Glutamatergic neuron (in vitro differentiated cells): ENCODE measurements around the gene PSORS1C2. TPM values are rescaled to one million over a fixed set of nuclear protein-coding genes. Genes with fewer than 3 reads are reported as not detected.

ENCODE experiments used
- DNase-seq: peaks from one replicate; pipeline ENCODE4 v3.0.0; 2022
- H3K27ac Mint-ChIP-seq: one replicate; pipeline ENCODE4 v1.8.0; 2020; ENCODE audit warnings: mild to moderate bottlenecking, mixed read lengths, inconsistent platforms; ENCODE audit not compliant: unreplicated experiment
- H3K27me3 Mint-ChIP-seq: one replicate; pipeline ENCODE4 v1.8.0; 2020; ENCODE audit warnings: mild to moderate bottlenecking, moderate library complexity, mixed read lengths, inconsistent platforms; ENCODE audit not compliant: unreplicated experiment
- H3K36me3 Mint-ChIP-seq: one replicate; pipeline ENCODE4 v1.8.0; 2020; ENCODE audit warnings: mild to moderate bottlenecking, mixed read lengths, inconsistent platforms; ENCODE audit not compliant: unreplicated experiment
- H3K4me1 Mint-ChIP-seq: one replicate; pipeline ENCODE4 v1.8.0; 2020; ENCODE audit warnings: mild to moderate bottlenecking, low read depth, mixed read lengths, inconsistent platforms; ENCODE audit not compliant: unreplicated experiment
- H3K4me3 Mint-ChIP-seq: one replicate; pipeline ENCODE4 v1.8.0; 2020; ENCODE audit warnings: mild to moderate bottlenecking, mixed read lengths, inconsistent platforms; ENCODE audit not compliant: unreplicated experiment
- H3K9me3 Mint-ChIP-seq: one replicate; pipeline ENCODE4 v1.8.0; 2020; ENCODE audit warnings: mild to moderate bottlenecking, moderate library complexity, mixed read lengths, inconsistent platforms; ENCODE audit not compliant: unreplicated experiment
- total RNA-seq: library from RNA; stranded (reverse); fragmentation: NEBNext Ultra II Directional; extraction: Animal tissue kit (Norgen Biotek cat#: 25700); gene quantifications from one replicate; pipeline ENCODE4 v1.2.1, GENCODE V29; 2021; ENCODE audit not compliant: unreplicated experiment
- TF ChIP-seq, protein P1 (sequence below): fragments of 200-600 bp; sonication (generic); IDR thresholded peaks from one replicate; pipeline ENCODE4 v1.5.0; 2021; ENCODE audit not compliant: partially characterized antibody, unreplicated experiment

The PSORS1C2 gene
- total RNA-seq, 1 donor from 2014 or later: 0.49 TPM

DNA sequence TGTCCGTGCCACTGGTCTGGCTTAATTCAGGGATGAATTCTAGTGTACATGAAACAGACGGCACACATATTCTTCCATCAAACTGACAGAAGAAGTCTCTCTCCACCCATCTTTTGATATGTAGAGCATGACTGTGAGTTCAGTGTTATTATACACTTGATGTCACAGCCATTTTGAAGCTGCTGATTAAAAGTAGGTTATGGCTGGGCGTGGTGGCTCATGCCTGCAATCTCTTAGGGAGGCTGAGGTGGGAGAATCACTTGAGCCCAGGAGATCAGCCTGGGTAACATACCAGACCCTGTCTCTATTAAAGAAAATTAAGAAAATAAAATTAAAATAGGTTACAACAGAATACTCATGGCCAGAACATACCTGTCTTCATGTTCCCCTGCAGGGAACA is 47.2 kb downstream of the PSORS1C2 start:
- Mint-ChIP-seq H3K4me3 (no peak overlapping the region), H3K27ac (no peak overlapping the region), H3K27me3 (peaks cover 6% of the 10 kb centered on the region), H3K36me3 (no peaks in the 10 kb centered on the region), H3K4me1 (peaks cover 8% of the 10 kb centered on the region), H3K9me3 (no peaks in the 10 kb centered on the region)
- DNase-seq: no peak
- TF ChIP-seq, protein P1, sequence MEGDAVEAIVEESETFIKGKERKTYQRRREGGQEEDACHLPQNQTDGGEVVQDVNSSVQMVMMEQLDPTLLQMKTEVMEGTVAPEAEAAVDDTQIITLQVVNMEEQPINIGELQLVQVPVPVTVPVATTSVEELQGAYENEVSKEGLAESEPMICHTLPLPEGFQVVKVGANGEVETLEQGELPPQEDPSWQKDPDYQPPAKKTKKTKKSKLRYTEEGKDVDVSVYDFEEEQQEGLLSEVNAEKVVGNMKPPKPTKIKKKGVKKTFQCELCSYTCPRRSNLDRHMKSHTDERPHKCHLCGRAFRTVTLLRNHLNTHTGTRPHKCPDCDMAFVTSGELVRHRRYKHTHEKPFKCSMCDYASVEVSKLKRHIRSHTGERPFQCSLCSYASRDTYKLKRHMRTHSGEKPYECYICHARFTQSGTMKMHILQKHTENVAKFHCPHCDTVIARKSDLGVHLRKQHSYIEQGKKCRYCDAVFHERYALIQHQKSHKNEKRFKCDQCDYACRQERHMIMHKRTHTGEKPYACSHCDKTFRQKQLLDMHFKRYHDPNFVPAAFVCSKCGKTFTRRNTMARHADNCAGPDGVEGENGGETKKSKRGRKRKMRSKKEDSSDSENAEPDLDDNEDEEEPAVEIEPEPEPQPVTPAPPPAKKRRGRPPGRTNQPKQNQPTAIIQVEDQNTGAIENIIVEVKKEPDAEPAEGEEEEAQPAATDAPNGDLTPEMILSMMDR: no peak

DNA sequence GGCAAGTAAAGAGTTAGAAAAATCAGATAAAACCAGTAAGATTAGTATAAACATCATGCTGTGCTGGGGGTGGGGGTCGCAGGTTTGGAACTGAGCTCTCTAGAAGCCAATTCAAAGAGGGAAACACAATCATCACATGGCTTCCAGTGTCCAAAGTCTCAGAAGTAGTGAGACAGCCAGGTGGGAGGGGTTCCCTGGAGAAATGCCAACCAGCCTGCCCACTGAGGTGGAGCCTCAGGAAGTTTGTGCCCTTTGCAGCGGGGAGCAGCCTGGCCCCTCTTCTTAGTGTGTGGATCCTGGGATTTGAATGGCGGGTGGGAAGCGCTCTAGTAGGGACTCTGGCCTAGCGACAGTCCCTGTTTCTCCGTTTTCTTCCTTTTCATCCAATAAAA is 47.9 kb downstream of the PSORS1C2 start:
- no peak overlapping the region for H3K27ac Mint-ChIP-seq

DNA sequence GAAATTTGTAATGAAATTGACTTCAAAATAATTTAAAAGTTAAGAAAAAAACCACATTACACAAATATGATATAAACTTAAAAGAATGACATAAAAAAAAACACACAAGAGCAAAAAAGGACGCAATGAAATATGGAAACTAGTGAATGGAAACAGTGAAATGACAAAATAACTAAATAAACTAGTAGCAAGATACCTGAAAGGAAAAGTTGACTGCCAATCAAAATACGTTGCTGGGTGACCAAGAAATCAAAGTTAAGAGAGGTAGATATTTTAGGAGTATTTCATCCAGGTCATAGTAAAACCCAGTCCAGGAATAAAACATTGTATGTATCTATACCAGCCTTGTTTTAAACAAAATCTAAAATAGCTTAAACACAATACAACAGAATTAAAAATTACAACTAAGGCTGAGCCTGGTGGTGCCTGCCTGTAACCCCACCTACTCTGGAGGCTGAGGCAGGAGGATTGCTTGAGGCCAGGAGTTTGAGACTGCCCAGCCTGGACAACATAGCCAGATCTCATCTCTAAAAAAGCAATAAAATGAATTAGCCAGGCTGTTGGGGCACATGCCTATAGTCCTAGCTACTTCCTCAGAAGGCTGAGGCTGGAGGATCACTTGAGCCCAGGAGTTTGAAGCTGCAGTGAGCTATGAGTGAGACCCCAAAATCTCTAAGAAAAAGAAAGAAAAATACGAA is 48.4 kb downstream of the PSORS1C2 start:
- Mint-ChIP-seq H3K9me3 (no peaks in the 10 kb centered on the region), H3K27ac (no peak overlapping the region)

More for the DNA sequence above, 47.9 kb downstream of the PSORS1C2 start:
- H3K4me1 Mint-ChIP-seq: peaks cover 8% of the 10 kb centered on the region
- TF ChIP-seq, protein P1: no peak
- no peaks in the 10 kb centered on the region for H3K9me3 Mint-ChIP-seq
- peaks cover 6% of the 10 kb centered on the region for H3K27me3 Mint-ChIP-seq
- DNase-seq: no peak
- no peaks in the 10 kb centered on the region for H3K36me3 Mint-ChIP-seq
- no peak overlapping the region for H3K4me3 Mint-ChIP-seq

More for the DNA sequence above, 48.4 kb downstream of the PSORS1C2 start:
- TF ChIP-seq, protein P1: no peak
- Mint-ChIP-seq H3K36me3 (no peaks in the 10 kb centered on the region), H3K4me1 (peaks cover 8% of the 10 kb centered on the region), H3K4me3 (no peak overlapping the region), H3K27me3 (peaks cover 6% of the 10 kb centered on the region)
- no peak for DNase-seq

Other genes starting within 250 kb of the PSORS1C2 start
- gene GTF2H4, start 230.9 kb downstream of the PSORS1C2 start, total RNA-seq: 67.2 TPM
- gene VARS2, start 224.8 kb downstream of the PSORS1C2 start, total RNA-seq: 47.0 TPM
- gene SFTA2, start 206.9 kb downstream of the PSORS1C2 start, total RNA-seq: not detected
- gene MUCL3, start 198.1 kb downstream of the PSORS1C2 start, total RNA-seq: not detected
- gene MUC21, start 155.3 kb downstream of the PSORS1C2 start, total RNA-seq: not detected
- gene MUC22, start 128.6 kb downstream of the PSORS1C2 start, total RNA-seq: not detected
- gene C6orf15, start 26.5 kb downstream of the PSORS1C2 start, total RNA-seq: not detected
- gene PSORS1C1, start 24.3 kb downstream of the PSORS1C2 start, total RNA-seq: not detected
- gene CDSN, start 18.6 kb downstream of the PSORS1C2 start, total RNA-seq: not detected
- gene CCHCR1, start 18.7 kb upstream of the PSORS1C2 start, total RNA-seq: 28.7 TPM
- gene TCF19, start 19.5 kb upstream of the PSORS1C2 start, total RNA-seq: 5.8 TPM
- gene POU5F1, start 31.6 kb upstream of the PSORS1C2 start, total RNA-seq: 48.8 TPM
- gene HLA-C, start 133.0 kb upstream of the PSORS1C2 start, total RNA-seq: 13.7 TPM
- 11.4 TPM for gene HLA-B, start 218.1 kb upstream of the PSORS1C2 start, total RNA-seq